H1 (cell line): ENCODE data around the gene SBNO1. TPM values are rescaled to one million over a fixed set of nuclear protein-coding genes. Genes with fewer than 3 reads are reported as not detected.
"Not testable (repeated sequence)": the region's sequence is repeated elsewhere in the genome, so short reads cannot be mapped to it uniquely, and the experiment has no call there.

Source experiments
- CTCF ChIA-PET: fragments of 300-600 bp; sonication (Branson Sonifier 250); formaldehyde crosslinking; loops from one replicate; lab custom pipeline; 2021; ENCODE audit not compliant: partially characterized antibody; lab: Charles Lee
- POLR2A ChIA-PET: fragments of 300-600 bp; sonication (Branson Sonifier 250); formaldehyde crosslinking; loops from one replicate; lab custom pipeline; 2021; ENCODE audit warnings: inconsistent platforms; ENCODE audit not compliant: partially characterized antibody; lab: Charles Lee
- DNase-seq, 2 experiments: peaks; one replicate each; pipeline versions ENCODE4 v3.0.0 to v3.0.0-alpha.2; 2010 to 2022; ENCODE audit warnings: low spot score in 2 of 2, low read depth in 1 of 2, mixed read lengths in 1 of 2
- FAIRE-seq: peaks from 2 replicates; lab custom pipeline; 2011; peaks lifted over from hg19 to GRCh38; lab: Jason Lieb, UNC
- H2AFZ ChIP-seq: 2 replicates; pipeline ENCODE4 v1.8.1; 2012; ENCODE audit warnings: low read length, inconsistent platforms
- H2AK5ac ChIP-seq: 2 replicates; pipeline ENCODE4 v1.6.1; 2013; ENCODE audit warnings: low read depth, low read length
- H2BK120ac ChIP-seq: replicated peaks from 2 replicates; pipeline ENCODE3; 2013; ENCODE audit warnings: low read depth, low read length, inconsistent platforms
- H2BK12ac ChIP-seq: 2 replicates; pipeline ENCODE4 v1.6.1; 2013; ENCODE audit warnings: low read depth, low read length
- H2BK15ac ChIP-seq: 2 replicates; pipeline ENCODE4 v1.6.1; 2013; ENCODE audit warnings: low read length
- H2BK20ac ChIP-seq: 2 replicates; pipeline ENCODE4 v1.6.1; 2013; ENCODE audit warnings: low read length
- H2BK5ac ChIP-seq: 2 replicates; pipeline ENCODE4 v1.6.1; 2013; ENCODE audit warnings: low read depth, low read length
- H3K14ac ChIP-seq: 2 replicates; pipeline ENCODE4 v1.6.1; 2013; ENCODE audit warnings: inconsistent platforms; ENCODE audit not compliant: insufficient read length
- H3K18ac ChIP-seq: 2 replicates; pipeline ENCODE4 v1.6.1; 2013; ENCODE audit warnings: low read length; ENCODE audit errors: extremely low read depth
- H3K23ac ChIP-seq: 2 replicates; pipeline ENCODE4 v1.6.1; 2013; ENCODE audit warnings: inconsistent platforms; ENCODE audit not compliant: insufficient read length
- H3K23me2 ChIP-seq: 2 replicates; pipeline ENCODE4 v1.6.1; 2013; ENCODE audit warnings: low read depth, low read length
- H3K27ac ChIP-seq: 2 replicates; pipeline ENCODE4 v1.6.1; 2011; ENCODE audit warnings: low read depth, low read length, inconsistent platforms
- H3K27me3 ChIP-seq, 4 experiments: replicated peaks in 1 of 4; 1 replicate in 1 of 4; 2 replicates in 3 of 4; pipeline versions ENCODE4 v1.6.1 to v1.8.1; 2011 to 2013; ENCODE audit warnings: low read length in 3 of 4, mild to moderate bottlenecking in 3 of 4, inconsistent platforms in 2 of 4, mixed read lengths in 2 of 4, moderate library complexity in 1 of 4; ENCODE audit not compliant: control insufficient read depth in 3 of 4, insufficient read depth in 3 of 4; ENCODE audit errors: extremely low read depth in 1 of 4
- H3K36me3 ChIP-seq, 4 experiments: 2 replicates each; pipeline versions ENCODE4 v1.6.1 to v1.8.1; 2011 to 2013; ENCODE audit warnings: mild to moderate bottlenecking in 4 of 4, low read length in 3 of 4, moderate library complexity in 2 of 4, control low read depth in 1 of 4, inconsistent platforms in 1 of 4; ENCODE audit not compliant: insufficient read depth in 4 of 4, control insufficient read depth in 2 of 4
- H3K4ac ChIP-seq: replicated peaks from 2 replicates; pipeline ENCODE3; 2013; ENCODE audit warnings: low read length, low read depth, mixed read lengths, inconsistent platforms; ENCODE audit not compliant: insufficient read length
- H3K4me1 ChIP-seq, 4 experiments: replicated peaks in 1 of 4; 1 replicate in 1 of 4; 2 replicates in 3 of 4; pipeline versions ENCODE4 v1.6.1 to v1.8.1; 2011 to 2013; ENCODE audit warnings: low read length in 3 of 4, inconsistent platforms in 2 of 4, mixed read lengths in 1 of 4; ENCODE audit not compliant: insufficient read depth in 4 of 4, control insufficient read depth in 3 of 4
- H3K4me2 ChIP-seq, 2 experiments: 2 replicates each; pipeline versions ENCODE4 v1.6.1 to v1.8.1; 2011 to 2013; ENCODE audit warnings: low read depth in 2 of 2, low read length in 2 of 2, control low read depth in 1 of 2, inconsistent platforms in 1 of 2, mild to moderate bottlenecking in 1 of 2; ENCODE audit not compliant: insufficient read depth in 1 of 2
- H3K4me3 ChIP-seq, 4 experiments: fragments of 200-600, 300-600 bp in 1 of 4; sonication (generic), shearing (Covaris generic), sonication (Bioruptor Twin) in 1 of 4; 2 replicates each; pipeline versions ENCODE4 v1.5.1 to v1.8.1; 2011 to 2016; ENCODE audit warnings: low read length in 4 of 4, low read depth in 3 of 4, control low read depth in 2 of 4, inconsistent platforms in 2 of 4, mild to moderate bottlenecking in 2 of 4, mixed read lengths in 1 of 4, moderate library complexity in 1 of 4; ENCODE audit not compliant: insufficient read depth in 2 of 4; ENCODE audit errors: extremely low read depth in 1 of 4
- H3K56ac ChIP-seq: replicated peaks from 2 replicates; pipeline ENCODE3; 2013; ENCODE audit warnings: low read depth, mild to moderate bottlenecking, mixed read lengths, low read length, inconsistent platforms; ENCODE audit not compliant: insufficient read length
- H3K79me1 ChIP-seq: 2 replicates; pipeline ENCODE4 v1.6.1; 2013; ENCODE audit warnings: low read depth, low read length, control low read depth
- H3K79me2 ChIP-seq, 2 experiments: 2 replicates each; pipeline versions ENCODE4 v1.6.1 to v1.8.1; 2012 to 2013; ENCODE audit warnings: low read length in 2 of 2, mild to moderate bottlenecking in 2 of 2, inconsistent platforms in 1 of 2; ENCODE audit not compliant: insufficient read depth in 2 of 2, control insufficient read depth in 1 of 2
- H3K9ac ChIP-seq, 4 experiments: replicated peaks in 1 of 4; 1 replicate in 1 of 4; 2 replicates in 3 of 4; pipeline versions ENCODE4 v1.6.1 to v1.8.1; 2011 to 2013; ENCODE audit warnings: low read depth in 3 of 4, low read length in 3 of 4, control low read depth in 2 of 4, mild to moderate bottlenecking in 2 of 4, moderate library complexity in 2 of 4, inconsistent platforms in 1 of 4; ENCODE audit errors: extremely low read depth in 1 of 4
- H3K9me3 ChIP-seq, 2 experiments: 2 replicates each; pipeline versions ENCODE4 v1.6.1 to v1.8.1; 2012 to 2013; ENCODE audit warnings: mild to moderate bottlenecking in 2 of 2, moderate library complexity in 2 of 2, control low read depth in 1 of 2, inconsistent platforms in 1 of 2, low read depth in 1 of 2, low read length in 1 of 2, mixed read lengths in 1 of 2; ENCODE audit not compliant: insufficient read depth in 2 of 2
- H4K20me1 ChIP-seq, 2 experiments: replicated peaks in 1 of 2; 2 replicates each; pipeline versions ENCODE3 to v1.8.1; 2011 to 2013; ENCODE audit warnings: inconsistent platforms in 2 of 2, low read length in 2 of 2, mild to moderate bottlenecking in 1 of 2; ENCODE audit not compliant: insufficient read depth in 2 of 2, control insufficient read depth in 1 of 2
- H4K5ac ChIP-seq: 2 replicates; pipeline ENCODE4 v1.6.1; 2013; ENCODE audit warnings: low read length, low read depth, mixed read lengths, inconsistent platforms; ENCODE audit not compliant: insufficient read length
- H4K8ac ChIP-seq: 2 replicates; pipeline ENCODE4 v1.8.0; 2013; ENCODE audit warnings: mild to moderate bottlenecking, moderate library complexity, low read length, inconsistent platforms; ENCODE audit not compliant: insufficient read depth; ENCODE audit errors: extremely low read depth
- H4K91ac ChIP-seq: replicated peaks from 2 replicates; pipeline ENCODE3; 2013; ENCODE audit warnings: low read length, mixed read lengths, inconsistent platforms; ENCODE audit not compliant: insufficient read length
- WGBS, 2 experiments: shearing (Covaris generic) in 1 of 2; methylation state at CpG; one replicate each; pipeline versions ENCODE4 v1.1.6 to v1.1.7; 2013 to 2015; ENCODE audit warnings: low lambda C conversion rate in 2 of 2, mixed read lengths in 2 of 2, inconsistent platforms in 1 of 2, low coverage in 1 of 2, missing lambda C conversion rate in 1 of 2; ENCODE audit not compliant: insufficient replicate concordance in 2 of 2, insufficient coverage in 1 of 2, insufficient read length in 1 of 2; ENCODE audit errors: extremely low coverage in 1 of 2, missing lambda C conversion rate in 1 of 2; 5-methylcytosine and 5-hydroxymethylcytosine counted together
- polyA plus RNA-seq, 7 experiments: library from polyadenylated mRNA; depleted of rRNA in 3 of 7; stranded (reverse) in 5 of 7; unstranded in 2 of 7; fragments of >200 nt in 5 of 7; fragments of 200-250 nt in 2 of 7; gene quantifications; 1 replicate in 5 of 7; 2 replicates in 1 of 7; 4 replicates in 1 of 7; pipeline versions ENCODE4 v1.2.1 to v1.2.3, GENCODE V29; 2011 to 2013; ENCODE audit warnings: missing spikeins in 2 of 7, mixed read lengths in 2 of 7
- total RNA-seq: library from RNA; stranded (reverse); fragmentation: NEBNext Ultra II Directional; extraction: Animal tissue kit (Norgen Biotek cat#: 25700); gene quantifications from 2 replicates; pipeline ENCODE4 v1.2.1, GENCODE V29; 2021

Gene SBNO1
- total and polyA plus RNA-seq, 2 of the 8 experiments (the other 6 are each of a cell fraction or from before 2014, with no cell fraction given) = 6.7 to 57.7 TPM

DNA sequence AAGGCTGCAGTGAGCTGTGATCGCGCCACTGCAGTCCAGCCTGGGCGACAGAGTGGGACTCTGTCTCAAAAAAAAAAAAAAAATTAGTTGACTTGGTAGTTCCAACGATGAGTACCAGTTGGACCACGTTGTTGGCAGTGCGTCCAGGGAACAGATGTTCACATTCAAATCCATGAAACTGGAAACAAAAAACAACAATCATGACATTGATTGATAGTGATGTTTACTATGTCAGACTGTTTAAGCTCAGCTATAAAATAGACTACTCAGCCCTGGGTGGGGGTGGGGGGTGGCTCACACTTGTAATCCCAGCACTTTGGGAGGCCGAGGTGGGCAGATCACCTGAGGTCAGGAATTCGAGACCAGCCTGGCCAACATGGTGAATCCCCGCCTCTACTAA lies 112.3 kb downstream of the SBNO1 start:
- not testable (repeated sequence) for H3K79me1 ChIP-seq, H3K9ac ChIP-seq, H3K4ac ChIP-seq, DNase-seq, H3K14ac ChIP-seq, H4K8ac ChIP-seq, H2AK5ac ChIP-seq, H2BK120ac ChIP-seq, FAIRE-seq, H2BK20ac ChIP-seq, H2BK15ac ChIP-seq, H4K20me1 ChIP-seq, H4K91ac ChIP-seq, H3K79me2 ChIP-seq, H3K18ac ChIP-seq, H2AFZ ChIP-seq, H3K4me2 ChIP-seq, H3K56ac ChIP-seq, H2BK12ac ChIP-seq, H3K27ac ChIP-seq, H3K23ac ChIP-seq, H3K23me2 ChIP-seq, H4K5ac ChIP-seq, H3K4me1 ChIP-seq, H3K27me3 ChIP-seq, H3K4me3 ChIP-seq, H2BK5ac ChIP-seq
- ChIA-PET POLR2A (interaction anchor here (1.2 to 5.3 kb wide), 4 partner anchors 12 to 19 kb away, joined by 3 to 32 read pairs (median 16); partner anchors contain the start of genes MPHOSPH9 and MTRFR), CTCF (interaction anchor here (1.4 to 2.4 kb wide), 3 partner anchors 10 to 73 kb away, joined by 3 to 11 read pairs (median 3); no protein-coding TSS in a partner anchor)
- Histone ChIP-seq H3K36me3 (peaks cover 3 to 43% (median 20%) of the 10 kb centered on the region in 4 experiments; a peak in 7 of 8 replicates), H3K9me3 (peaks cover 4 to 11% of the 10 kb centered on the region in 2 experiments)
- 89% methylated on average over 9 of the region's 9 CpGs; no CpG with 5 or more reads in 1 of the 2 experiments for WGBS, 2 experiments
